Hematopoietic multipotent progenitor cell treated with erythropoietin and hydrocortisone succinate and interleukin-3 and kit ligand, for 6 days (in vitro differentiated cells): ENCODE results near the gene CABLES1.
"Not testable (repeated sequence)": the region's sequence is repeated elsewhere in the genome, so short reads cannot be mapped to it uniquely, and the experiment has no call there.

Source experiments
- DNase-seq: peaks from one replicate; pipeline ENCODE4 v3.0.0-alpha.2; 2015

The CABLES1 gene

GRCh38 chr18:23272498-23273232, 137.4 kb downstream of the CABLES1 start:
- DNase-seq: no peak

GRCh38 chr18:23273443-23273966, 138.2 kb downstream of the CABLES1 start:
- no peak for DNase-seq

DNA sequence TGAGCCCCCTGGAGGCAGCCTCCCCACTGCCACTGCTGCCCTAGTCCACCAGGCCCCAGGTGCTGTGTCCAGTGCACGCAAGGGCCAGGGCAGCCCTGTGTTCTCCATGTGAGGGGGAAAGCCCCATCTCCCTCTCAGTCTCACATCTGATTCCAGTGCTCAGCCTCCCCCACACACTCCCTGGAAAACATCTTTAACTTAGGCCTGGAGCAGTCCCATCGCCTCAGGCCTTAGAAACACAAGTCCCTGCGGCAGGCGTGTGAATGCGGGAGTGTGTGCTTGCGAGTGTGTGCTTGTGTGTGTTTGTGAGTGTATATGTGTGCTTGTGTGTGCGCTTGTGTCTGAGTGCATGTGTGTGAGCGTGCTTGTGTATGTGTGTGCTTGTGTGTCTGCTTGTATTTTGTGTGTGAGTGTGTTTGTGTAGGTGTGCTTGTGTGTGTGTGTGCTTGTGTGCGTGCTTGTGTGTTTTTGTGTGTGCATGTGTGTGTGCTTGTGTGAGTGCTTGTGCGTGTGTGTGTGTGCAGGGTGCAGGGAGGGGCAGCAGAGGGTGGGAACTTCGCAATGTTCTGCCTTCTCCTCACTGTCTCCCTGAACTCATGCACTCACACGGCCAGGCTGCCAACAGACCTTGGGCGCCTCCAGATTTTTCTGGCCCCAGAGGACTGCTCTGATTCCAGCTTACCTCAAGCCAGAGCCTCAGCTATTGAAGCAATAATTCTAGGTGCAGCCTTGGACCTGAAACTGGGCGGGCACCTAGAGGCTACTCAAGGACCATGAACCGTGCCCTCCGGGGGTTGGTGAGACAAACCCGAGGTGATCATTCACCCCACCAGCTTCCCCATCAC, 139.6 kb downstream of the CABLES1 start:
- no peak for DNase-seq

DNA sequence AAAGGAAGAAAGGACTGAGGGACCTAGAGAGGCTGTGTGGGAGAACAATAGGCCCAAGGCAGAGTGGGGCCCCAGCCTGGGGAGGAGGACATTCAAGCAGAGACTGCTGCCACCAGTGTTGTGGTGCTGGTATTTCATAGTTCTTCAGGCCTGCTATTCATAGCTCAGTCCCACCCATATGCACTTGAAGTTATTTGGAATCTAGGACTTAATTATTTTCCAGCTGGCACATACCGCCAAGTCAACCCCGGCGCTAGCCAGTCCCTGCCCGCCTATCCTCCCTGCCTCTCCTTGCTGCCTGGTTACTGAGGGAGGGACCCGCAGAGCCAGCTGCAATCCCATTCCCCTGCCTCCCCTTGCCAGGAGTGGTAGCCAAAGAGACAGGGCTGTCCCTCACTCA, 141.2 kb downstream of the CABLES1 start:
- no peak for DNase-seq

- DNase-seq: no peak
Measured at GRCh38 chr18:23277399-23277798, 142.1 kb downstream of the CABLES1 start.

- DNase-seq: no peak
Measured at GRCh38 chr18:23279931-23280330, 144.6 kb downstream of the CABLES1 start.

DNA sequence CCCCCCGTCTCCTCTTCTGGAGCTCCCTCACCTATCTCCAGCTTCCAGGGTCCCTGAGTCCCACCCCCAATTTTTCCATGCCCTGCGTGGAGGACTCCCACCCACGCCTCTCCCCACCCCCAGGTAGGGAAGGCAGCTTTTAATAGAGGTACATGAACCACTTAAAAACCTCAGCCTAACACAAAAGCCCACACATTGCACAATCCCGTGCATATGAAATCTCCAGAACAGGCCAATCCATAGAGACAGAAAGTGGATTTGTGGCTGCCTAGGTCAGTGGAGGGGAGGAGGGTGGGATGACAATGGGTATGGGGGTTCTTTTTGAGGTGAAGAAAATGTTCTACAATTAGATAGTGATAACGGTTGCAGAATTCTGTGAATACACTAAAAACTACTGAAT, 145.6 kb downstream of the CABLES1 start:
- no peak for DNase-seq

GRCh38 chr18:23281626-23282436, 146.5 kb downstream of the CABLES1 start:
- DNase-seq: no peak

GRCh38 chr18:23282437-23282781, 147.1 kb downstream of the CABLES1 start:
- DNase-seq: no peak

GRCh38 chr18:23283916-23284430, 148.7 kb downstream of the CABLES1 start:
- DNase-seq: no peak

DNA sequence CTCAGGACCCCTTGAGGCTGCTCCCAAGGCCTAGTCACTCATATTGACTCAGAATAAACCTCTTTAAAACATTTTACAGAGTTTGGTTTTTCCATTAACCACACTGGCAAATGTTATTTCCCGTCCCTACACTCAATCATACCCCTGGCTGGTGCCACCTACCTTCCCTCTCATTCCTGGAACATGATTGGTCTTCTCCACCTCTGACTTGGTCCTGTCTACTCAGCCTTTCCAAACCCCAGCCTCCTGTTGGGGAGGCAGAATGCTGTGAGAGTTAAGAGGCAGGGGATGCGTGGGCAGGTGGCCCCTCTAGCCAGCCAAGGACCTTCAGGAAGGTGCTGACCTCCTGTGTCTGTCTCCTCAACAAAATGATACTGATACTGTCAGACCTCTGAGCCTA, 149.3 kb downstream of the CABLES1 start:
- DNase-seq: no peak

DNA sequence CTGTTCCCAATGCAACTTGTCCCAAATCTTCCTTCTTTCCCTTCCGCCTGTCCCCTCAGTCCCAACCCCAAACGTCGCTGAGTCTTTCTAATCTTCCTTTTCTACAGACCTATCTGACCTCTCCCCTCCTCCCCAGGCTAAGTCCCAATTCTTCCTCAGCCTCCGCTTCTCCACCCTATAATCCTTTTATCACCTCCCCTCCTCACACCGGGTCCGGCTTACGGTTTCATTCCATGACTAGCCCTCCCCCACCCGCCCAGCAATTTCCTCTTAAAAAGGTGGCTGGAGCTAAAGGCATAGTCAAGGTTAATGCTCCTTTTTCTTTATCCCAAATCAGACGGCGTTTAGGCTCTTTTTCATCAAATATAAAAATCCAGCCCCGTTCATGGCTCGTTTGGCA, 150.3 kb downstream of the CABLES1 start:
- not testable (repeated sequence) for DNase-seq

DNA sequence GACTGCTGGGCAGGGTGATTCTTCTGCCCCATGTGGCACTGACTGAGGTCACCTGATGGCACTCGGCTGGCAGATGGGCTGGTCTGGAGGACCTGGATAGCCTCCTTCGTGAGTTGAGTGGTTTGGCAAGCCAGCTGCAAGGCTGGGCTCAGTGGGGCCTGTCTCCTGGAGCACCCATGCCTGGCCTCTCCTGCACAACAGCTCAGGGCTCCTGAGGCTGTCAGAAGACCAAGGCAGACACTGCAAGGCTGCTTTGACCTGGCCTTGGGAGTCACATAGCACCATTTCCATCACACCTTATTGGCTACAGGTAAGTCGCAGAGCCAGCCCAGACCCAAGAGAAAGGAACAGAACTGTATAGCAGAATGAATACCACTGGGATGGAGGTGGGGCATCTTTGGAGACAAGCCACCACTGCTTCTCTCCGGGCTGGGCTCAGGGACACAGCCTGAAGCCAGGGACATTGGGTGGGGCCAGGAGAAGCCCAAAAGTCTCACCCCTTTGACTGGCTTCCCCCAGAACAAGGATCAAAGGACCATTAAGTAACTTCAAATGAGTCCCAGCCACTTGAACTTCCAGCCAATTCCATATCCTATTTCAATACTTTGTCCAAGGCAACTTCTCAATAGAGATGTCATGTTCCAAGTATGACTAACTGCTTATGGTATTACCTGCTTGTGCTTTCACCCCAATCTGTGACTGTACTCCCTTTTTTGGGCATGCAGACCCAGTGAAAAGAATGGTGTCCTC, 156.3 kb downstream of the CABLES1 start:
- no peak for DNase-seq

GRCh38 chr18:23300231-23300805, 165.0 kb downstream of the CABLES1 start:
- no peak for DNase-seq

- no peak for DNase-seq
Measured at GRCh38 chr18:23301972-23302371, 166.7 kb downstream of the CABLES1 start.

DNA sequence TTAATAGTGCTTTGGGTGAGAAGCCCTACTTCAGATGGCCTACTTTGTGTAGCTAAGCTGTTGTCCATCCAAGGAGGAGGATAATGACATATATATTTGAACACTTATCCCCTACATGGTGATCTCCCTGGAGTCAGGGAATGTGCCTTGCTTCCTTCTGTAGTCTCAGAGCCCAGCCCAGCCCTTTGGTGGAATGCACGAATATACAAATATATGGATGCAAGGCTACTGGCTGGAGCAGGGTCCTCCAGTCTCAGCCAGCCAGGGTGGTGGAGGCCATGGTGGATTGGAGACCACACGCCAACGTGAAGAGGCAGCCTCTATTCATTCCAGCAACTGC, 167.2 kb downstream of the CABLES1 start:
- no peak for DNase-seq

- no peak for DNase-seq
Measured at GRCh38 chr18:23302851-23303527, 167.7 kb downstream of the CABLES1 start.

DNA sequence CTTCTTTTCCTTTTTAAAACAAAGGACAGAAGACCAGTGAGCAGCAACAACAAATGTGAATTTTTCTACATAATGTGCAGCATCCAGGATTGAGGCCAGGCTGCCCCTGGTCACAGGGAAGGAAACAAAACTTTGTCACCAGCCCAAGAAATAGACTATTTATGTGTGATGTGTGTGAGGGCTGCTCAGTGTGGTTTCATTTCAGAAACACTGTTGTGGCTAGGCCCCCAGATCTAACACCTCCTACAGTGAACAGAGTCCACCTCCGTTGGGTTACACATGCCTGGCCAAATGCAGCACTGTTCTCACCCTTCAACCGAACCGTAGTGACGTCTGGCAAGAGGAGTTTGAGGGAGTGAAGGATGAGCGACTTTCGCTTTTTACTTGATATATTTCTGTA, 171.5 kb downstream of the CABLES1 start:
- no peak for DNase-seq

DNA sequence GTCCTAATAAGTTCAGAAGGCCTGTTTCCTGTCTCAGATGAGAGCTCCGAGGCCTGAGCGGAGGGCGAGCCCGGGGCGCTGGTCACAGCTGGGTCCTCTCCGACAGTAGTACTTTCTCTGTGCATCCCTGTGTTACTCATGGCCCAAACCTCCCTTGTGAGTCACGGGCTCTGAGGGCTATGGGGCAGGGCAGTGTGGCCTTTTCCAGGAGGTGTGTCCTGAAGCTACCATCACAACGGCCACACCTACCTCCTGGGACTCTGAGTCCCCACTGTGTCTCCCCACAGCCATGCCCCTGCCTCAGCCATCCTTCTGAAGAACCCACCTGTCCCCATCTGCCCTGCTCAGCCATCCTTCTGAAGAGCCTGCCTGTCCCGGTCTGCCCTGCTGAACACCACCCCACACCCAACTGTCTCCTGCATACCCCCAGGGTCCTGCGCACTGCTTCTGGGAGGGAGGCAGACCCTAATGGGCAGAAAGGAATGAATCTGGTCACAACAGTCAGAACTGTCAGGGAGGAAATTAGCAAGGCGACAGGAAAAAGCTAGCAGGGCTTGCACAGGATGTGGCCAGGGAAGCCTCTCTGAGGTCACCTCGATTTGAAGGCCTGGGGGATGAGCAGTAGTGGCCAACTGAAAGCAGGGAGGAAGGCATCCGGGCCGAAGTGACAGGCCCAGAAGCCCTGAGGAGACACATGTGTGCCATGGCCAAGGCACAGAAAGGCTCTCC, 172.4 kb downstream of the CABLES1 start:
- DNase-seq: peak; percentile 20
